HepG2 (cell line): ENCODE data around the gene BTD.

Experiments used
- EP300 ChIP-seq, 3 experiments: sonication (generic) in 1 of 3; formaldehyde crosslinking in 1 of 3; IDR thresholded peaks; 2 replicates each; pipeline versions ENCODE4 v1.5.1 to v1.6.1; 2011 to 2020; ENCODE audit warnings: low read depth in 2 of 3, low read length in 2 of 3, borderline replicate concordance in 1 of 3, improper control_type of control experiment in 1 of 3, mild to moderate bottlenecking in 1 of 3, missing genetic modification reagents in 1 of 3, moderate library complexity in 1 of 3
- REST ChIP-seq, 2 experiments: IDR thresholded peaks; 2 replicates each; pipeline ENCODE4 v1.6.1; 2011 to 2012; ENCODE audit warnings: low read length in 2 of 2, borderline replicate concordance in 1 of 2, low read depth in 1 of 2, mild to moderate bottlenecking in 1 of 2, moderate library complexity in 1 of 2
- SMAD3 ChIP-seq: sonication (generic); formaldehyde crosslinking; IDR thresholded peaks from 2 replicates; pipeline ENCODE4 v1.4.0; 2020; ENCODE audit warnings: missing genetic modification reagents
- SYNCRIP ChIP-seq: fragments of 200-400 bp; formaldehyde crosslinking; IDR thresholded peaks from 2 replicates; pipeline ENCODE4 v1.6.1; 2018; ENCODE audit warnings: mild to moderate bottlenecking, low read depth, low read length; ENCODE audit not compliant: insufficient read depth
- ZNF101 ChIP-seq: sonication (generic); formaldehyde crosslinking; IDR thresholded peaks from 2 replicates; pipeline ENCODE4 v1.4.0; 2020; ENCODE audit warnings: mild to moderate bottlenecking, low read depth, missing genetic modification reagents, borderline replicate concordance
- ZNF616 ChIP-seq: sonication (generic); formaldehyde crosslinking; IDR thresholded peaks from 2 replicates; pipeline ENCODE4 v1.5.0; 2020; ENCODE audit warnings: low read depth, mild to moderate bottlenecking, missing genetic modification reagents
- TF ChIP-seq, protein P1 (sequence below): sonication (generic); formaldehyde crosslinking; conservative IDR thresholded peaks from 2 replicates; pipeline ENCODE4 v1.8.0; 2022; ENCODE audit warnings: mild to moderate bottlenecking, moderate library complexity, missing genetic modification reagents

DNA sequence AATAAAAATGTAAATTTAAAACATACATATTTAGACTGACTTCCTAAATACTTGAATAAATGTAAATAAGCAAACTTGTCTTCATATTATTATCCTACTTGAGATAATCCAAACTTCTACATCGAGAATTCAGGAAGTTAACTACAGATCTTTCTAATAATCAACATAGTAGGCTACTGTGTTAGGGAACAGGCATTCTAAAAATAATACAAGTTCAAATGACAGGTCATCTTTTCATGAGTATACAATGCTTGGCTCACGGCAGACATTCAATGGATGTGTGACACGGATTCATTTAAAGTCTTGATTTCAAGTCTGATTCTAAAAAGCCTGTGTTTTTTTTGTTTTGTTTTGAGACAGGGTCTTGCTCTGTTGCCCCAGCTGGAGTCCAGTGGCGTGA, 88.7 kb downstream of the BTD start:
- TF ChIP-seq, protein P1, sequence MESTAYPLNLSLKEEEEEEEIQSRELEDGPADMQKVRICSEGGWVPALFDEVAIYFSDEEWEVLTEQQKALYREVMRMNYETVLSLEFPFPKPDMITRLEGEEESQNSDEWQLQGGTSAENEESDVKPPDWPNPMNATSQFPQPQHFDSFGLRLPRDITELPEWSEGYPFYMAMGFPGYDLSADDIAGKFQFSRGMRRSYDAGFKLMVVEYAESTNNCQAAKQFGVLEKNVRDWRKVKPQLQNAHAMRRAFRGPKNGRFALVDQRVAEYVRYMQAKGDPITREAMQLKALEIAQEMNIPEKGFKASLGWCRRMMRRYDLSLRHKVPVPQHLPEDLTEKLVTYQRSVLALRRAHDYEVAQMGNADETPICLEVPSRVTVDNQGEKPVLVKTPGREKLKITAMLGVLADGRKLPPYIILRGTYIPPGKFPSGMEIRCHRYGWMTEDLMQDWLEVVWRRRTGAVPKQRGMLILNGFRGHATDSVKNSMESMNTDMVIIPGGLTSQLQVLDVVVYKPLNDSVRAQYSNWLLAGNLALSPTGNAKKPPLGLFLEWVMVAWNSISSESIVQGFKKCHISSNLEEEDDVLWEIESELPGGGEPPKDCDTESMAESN (CRISPR knock-in tag): no peak
- TF ChIP-seq REST (IDR thresholded peaks at IDR 0.05; ENCODE audit: borderline replicate concordance in 1 of 2, low read depth in 1 of 2, low read length in 2 of 2): no peak
- no peak for TF ChIP-seq ZNF101 (CRISPR knock-in tag)
- no peak for TF ChIP-seq SMAD3 (CRISPR knock-in tag)
- no peak for TF ChIP-seq SYNCRIP
- no peak for TF ChIP-seq ZNF616 (CRISPR knock-in tag)
- TF ChIP-seq EP300 (IDR thresholded peaks at IDR 0.05; ENCODE audit: low read depth in 2 of 2, low read length in 2 of 2): no peak
- no peak for TF ChIP-seq EP300 (CRISPR knock-in tag; IDR thresholded peaks at IDR 0.05; ENCODE audit: borderline replicate concordance)
